GM21576 (cell line): Measurements from ENCODE around the gene C2CD4A.

ENCODE experiments used
- ATAC-seq: cut with Tn5 transposase; IDR thresholded peaks from one replicate; pipeline ENCODE4 v1.9.1; 2021; ENCODE audit warnings: mild to moderate bottlenecking, moderate library complexity; ENCODE audit not compliant: unreplicated experiment

The C2CD4A gene

DNA sequence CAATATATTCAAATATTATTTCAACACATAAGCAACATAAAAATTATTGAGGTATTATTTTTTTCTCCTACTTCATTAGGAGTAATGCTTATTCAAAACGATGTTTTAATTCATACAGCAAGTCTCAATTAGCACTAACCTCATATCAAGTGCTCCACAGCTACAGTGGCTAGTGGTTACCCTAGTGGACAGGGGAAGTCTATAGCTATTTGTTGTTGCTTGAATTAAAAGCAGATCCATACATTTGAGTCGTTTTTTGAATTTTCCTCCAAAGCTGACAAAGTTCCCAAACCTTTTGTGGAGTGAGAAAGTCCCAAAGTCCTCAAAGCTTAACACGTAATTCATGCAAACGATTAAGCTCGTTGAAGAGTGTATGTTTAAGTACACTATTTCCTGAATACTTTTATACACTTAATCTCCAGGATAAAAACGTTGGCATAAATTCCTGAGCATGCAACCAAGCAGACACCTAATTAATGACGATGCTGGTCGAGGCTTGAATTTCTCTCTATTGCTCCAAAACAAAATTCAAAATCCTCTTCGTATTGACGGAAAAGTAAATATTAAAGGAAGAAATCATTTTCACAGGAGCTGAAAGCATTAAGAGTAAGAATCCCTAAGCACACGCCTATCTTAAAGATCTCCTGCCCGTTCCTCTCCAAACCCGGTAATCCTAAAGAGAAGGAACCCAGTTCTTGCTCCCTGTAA, 7.5 kb upstream of the C2CD4A start:
- no peak for ATAC-seq

DNA sequence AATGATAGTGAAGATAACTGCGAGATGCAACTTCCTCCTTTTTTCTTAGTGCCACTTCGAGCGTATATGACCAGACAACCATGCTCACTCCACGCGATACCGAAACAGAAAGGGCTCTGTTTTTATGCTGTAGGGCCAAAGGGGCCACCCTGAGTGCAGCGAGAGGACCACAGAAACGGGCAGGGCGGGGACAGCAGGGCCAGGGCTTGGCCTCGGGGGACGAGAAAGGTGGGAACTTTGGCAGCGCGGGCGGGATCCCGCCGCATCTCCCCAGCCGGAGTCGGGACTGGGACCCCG, 7.0 kb upstream of the C2CD4A start:
- ATAC-seq, result peak; percentile 54

DNA sequence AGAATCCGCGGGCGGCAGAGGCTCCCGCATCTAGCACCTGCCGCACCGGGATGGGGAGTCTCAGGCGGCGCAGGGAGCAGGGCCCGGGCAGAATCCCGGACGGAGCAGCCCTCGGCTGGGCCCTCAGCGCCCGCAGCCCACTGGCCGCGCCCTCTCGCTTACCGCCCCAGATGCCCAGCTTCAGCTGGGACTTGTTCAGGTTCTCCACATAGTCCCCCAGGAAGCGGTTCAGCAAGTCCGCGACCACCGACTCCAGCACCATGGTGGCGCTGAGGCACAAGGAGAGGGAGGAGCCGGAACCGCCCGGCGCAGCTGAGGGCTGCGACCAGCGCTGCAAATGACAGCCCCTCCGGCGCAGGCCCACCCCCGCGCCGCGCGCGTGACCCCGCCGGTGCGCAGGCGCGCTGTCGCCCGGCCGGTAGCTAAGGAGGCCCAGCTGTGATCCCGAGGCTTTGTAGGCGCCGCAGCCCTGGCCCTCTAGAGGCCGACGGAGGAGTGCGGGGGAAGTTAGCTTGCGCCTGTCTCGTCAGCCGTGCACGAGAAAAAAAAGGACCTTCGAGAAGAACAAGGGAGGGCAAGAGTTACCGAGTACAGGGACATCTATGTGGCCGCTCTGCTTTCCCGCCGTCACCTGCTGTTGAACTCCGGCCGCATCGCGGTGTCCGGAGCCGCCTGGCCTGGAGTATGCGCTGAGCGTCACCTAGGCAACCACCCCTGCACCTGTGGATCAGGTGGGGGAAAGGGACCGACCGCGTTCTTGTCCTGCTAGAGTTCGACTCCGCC, 6.5 kb upstream of the C2CD4A start, which contains the start of gene VPS13C:
TSS of gene VPS13C (minus strand) at position 335 of the 783 bp plus-strand sequence. CDS start at position 262, 73 bp downstream.
- ATAC-seq, result peak; percentile 81

DNA sequence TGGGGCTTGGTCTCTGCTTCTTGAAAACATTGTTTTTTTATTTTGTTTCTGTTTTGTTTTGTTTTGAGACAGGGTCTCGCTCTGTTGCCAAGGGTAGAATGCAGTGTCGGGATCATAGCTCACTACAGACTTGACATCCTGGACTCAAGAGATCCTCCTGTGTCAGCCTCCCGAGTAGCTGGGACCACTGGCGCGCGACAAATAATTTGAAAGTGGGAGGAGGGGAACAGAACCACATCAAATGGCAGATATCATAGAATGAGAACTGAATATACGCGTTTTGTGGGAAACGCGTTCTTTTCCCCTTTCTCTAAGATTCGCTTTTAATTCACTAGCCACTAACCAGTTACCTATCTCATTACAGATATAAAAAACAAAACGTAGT, 5.9 kb upstream of the C2CD4A start:
- peak; percentile 10 for ATAC-seq

DNA sequence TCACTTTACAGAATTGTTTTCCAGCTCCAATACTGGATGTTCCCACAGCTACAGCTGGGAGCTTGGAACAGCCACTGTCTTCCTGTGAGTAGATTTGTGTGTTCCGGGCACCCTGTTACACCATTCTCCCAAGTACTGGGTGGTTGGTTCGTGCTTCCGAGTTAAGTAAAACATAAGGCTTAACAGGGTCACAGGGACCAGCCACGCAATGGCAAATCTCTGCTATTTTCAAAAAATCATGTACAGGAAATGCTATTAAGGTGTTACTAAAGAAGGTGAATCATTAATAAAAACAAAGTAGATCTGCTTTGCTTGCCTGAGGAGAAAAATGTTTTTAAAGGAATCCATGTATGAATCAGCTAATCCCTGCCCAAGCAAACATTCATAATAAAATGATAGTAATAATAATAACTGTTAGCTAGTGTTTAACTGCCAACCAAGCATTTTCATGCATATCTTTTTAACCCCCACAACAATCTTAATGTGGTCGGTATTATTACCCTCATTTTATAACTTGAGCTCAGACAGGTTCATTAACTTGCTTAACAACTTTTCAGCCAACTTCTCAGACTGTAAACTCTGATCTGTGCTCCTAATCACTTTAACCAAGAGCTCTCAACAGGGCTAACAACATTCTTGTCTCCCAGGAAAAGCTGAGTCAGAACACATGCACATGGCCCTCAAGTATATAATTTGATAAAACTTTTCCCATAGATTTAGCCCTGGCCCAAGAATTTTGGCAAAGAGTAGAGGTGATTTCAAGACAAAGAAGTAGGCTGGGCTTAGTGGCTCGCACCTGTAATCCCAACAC, 2.7 kb upstream of the C2CD4A start:
- ATAC-seq, result no peak

DNA sequence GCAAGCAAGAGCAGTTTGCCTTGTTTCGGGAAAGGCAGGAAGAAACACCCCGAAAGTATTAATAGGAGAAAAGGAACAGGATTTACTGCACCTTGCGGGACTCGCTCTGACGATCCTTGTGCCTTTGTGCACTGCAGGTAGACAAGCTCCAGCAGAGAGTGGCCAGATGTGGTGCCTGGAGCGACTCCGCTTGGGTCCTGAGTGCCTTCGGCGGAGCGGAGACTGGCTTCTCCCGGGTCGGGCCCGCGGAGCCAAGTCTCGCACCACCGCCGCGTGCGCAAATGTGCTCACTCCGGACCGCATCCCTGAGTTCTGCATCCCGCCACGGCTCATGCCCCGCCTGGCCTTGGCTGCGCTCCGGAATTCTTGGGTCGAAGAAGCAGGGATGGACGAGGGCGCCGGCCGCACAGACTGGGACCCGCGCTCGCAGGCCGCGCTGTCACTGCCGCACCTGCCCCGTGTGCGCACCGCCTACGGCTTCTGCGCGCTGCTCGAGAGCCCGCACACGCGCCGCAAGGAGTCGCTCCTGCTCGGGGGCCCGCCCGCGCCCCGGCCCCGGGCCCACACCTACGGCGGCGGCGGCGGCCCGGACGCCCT, 769 bp downstream of the C2CD4A start:
- no peak for ATAC-seq

DNA sequence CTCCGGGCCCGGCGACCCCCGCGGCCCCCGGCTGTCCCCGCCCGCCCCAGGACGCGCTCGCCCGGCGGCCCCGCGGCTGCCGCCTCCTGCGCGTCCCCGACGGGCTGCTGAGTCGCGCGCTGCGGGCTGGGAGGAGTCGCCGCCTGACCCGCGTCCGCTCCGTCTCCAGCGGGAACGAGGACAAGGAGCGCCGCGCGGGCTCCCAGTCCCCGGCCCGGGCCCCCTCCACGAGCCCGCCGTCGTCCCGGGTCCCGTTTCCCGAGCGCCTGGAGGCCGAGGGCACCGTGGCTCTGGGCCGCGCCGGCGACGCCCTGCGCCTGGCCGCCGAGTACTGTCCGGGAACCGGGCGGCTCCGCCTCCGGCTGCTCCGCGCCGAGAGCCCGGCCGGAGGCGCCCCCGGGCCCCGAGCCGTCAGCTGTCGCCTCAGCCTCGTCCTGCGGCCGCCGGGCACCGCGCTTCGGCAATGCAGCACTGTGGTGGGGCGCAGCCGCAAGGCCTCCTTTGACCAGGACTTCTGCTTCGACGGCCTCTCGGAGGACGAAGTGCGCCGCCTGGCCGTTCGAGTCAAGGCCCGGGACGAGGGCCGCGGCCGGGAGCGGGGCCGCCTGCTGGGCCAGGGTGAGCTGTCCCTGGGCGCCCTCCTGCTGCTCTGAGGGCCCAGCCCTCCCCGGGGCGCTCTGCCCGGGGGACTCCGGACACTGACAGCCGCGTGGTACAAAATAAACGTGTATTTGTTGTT, 1.5 kb downstream of the C2CD4A start:
- no peak for ATAC-seq

DNA sequence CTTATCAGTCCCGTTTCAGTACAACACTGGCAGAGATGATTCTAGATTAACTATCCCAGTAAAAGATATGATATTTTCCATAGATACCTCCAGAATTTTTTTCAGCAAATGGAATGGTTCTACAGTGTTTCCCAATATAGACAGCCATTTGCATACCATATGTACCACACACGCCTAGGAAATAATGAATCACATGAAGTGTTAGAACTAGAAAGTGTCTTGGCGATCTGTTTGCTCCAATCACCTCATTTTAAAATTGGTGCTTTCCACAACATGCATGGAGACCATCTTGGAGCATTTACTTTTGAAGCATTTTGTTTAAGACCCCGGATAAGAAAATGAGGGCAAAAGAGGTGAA, 2.0 kb downstream of the C2CD4A start:
- ATAC-seq, result no peak

DNA sequence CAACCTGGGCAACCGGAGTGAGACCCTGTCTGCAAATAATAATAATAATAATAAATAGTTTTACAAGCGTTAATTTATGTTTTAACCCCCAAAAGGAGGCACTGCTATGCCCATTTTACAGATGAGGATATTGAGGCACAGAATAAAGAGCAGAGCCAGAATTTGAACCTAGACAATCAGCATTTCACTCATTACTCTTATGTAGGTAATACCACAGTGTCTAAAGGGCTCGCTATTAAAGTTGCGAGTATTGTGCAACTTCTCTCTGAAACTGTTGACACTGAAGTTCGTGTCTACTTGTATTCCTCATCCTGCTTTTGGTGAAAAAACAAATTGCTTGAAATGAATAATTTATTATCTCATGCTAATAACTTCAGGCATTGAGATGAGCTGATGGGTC, 2.8 kb downstream of the C2CD4A start:
- no peak for ATAC-seq

DNA sequence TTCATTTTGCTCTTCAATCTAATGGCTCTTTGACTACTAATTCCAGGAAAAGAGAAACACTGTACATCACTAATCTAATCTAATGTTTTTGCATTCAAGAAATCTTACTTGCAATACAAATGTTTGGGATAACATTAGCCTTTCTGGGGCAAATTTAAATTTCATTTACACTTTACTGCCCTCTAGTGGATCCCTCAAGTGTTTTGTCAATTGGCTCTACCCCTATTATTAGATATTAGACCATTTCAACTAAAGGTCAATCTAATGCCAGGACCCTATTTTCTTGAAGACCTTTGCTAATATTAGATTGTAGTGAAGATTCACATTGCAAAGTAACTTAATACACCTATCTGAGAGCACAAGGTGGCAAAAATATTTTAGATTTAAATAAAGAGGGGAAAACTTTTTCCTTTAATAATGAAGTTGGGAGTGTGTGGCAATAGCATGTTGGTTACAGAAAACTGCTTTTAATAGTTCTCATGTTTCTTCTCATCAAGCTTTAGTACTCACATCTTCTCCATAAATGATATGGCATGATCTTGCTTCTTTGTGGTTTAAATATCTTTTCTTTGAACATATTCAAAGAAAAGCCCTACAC, 5.0 kb downstream of the C2CD4A start:
- ATAC-seq, result no peak

DNA sequence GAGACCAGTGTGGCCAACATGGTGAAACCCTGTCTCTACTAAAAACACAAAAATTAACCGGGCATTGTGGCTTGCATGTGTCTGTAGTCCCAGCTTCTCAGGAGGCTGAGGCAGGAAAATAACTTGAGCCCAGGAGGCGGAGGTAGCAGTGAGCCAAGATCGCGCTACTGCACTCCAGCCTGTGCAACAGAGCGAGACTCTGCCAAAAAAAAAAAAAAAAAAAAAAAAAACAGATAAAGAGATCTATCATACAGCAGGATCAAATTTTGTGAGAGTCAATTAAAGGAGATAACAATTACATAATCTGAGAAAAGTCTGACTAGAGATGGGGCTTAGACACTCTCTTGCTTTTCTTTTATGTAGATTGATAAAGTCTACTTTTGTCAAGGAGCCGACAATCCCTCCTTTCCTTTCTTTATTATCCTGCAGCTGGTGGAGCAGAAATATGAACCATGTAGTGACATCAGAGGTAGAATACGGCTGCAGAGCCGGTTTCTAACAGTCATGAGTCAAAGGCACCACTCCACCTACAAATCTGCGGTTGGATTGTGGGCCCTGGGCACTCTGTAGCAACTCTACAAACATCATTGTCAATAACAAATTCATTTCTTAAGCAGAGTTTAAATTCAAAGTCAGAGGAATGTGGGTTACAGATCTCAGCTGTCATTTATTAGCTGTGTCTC, 9.0 kb downstream of the C2CD4A start:
- ATAC-seq, result no peak

DNA sequence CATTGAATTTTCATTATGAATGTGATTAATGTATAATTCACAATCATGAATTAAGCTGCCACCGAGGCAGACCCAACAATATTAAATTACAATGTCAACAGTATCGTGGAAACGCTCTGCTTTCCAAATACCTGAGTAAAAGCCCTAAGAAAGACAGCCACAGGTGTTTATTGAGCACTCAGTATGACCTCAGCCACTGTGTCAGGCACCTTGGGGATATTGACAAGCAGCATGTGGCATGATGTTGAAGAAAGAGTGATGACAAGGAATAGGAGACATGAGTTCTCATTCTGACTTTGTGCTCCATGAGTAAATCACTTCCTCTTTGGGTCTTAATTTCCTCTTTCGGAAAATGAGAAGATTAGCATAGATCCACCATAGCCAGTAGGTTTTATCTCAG, 12.8 kb downstream of the C2CD4A start:
- ATAC-seq, result no peak

DNA sequence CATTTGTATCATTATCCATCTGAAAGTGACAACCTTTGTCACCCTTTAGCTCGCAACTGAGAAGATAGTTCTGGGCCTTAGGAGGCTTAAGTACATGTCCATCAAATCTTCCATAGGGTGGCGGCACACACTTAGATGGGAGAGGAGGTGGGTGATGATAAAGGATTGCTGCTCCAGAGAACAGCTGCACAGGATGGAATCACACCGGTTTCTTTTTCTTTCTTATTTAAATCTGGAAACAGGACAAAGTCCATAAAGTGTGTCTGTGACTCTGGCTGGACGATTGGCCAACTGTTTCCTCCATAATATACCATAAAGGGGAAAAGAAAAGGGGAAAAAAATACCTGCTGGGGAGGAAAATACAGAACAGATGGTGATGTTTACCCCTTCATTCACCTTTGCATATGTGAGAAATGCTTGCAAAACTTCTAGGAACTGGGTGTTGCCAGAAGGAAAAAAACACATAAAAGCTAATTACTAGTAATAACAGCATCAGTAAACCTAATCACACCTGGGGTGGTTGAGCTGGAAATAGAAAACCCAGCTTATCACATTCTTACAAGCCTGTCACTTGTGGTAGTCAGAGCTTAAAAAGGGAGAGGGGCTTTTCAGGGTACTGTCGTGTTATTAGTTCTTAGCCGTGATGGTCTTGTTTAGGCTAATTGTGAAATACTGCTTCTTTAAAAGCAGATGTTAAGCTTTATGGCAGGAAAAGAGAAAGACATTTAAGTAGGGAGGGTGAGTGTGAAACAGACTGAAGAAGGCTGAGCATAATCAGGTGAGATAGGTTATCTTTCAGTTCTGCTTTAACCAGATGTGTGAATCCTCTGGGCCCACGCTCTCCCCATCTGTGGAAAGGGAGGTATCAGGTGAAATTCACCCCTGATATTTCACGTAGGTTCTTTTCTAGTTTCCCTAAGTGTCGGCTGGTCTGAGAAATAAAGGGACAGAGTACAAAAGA, 16.7 kb downstream of the C2CD4A start:
- no peak for ATAC-seq

DNA sequence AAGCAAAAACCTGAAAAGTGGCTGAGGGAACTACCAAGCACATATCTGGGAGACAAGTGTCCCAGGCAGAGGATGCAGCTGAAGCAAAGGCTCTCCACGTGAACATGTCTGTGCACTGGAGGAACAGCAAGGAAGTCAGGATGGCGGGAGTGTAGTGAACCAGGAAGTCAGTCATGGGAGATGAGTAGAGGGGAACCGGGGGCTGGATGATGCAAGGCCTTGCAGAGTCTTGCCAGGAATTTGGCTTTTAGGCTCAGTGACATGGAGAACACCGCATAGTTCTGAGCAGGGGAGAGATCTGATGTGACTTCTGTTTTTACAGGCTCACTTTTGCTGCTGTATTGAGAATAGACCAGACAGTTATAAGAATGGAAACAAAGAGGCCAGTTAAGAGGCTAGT, 19.0 kb downstream of the C2CD4A start:
- no peak for ATAC-seq

DNA sequence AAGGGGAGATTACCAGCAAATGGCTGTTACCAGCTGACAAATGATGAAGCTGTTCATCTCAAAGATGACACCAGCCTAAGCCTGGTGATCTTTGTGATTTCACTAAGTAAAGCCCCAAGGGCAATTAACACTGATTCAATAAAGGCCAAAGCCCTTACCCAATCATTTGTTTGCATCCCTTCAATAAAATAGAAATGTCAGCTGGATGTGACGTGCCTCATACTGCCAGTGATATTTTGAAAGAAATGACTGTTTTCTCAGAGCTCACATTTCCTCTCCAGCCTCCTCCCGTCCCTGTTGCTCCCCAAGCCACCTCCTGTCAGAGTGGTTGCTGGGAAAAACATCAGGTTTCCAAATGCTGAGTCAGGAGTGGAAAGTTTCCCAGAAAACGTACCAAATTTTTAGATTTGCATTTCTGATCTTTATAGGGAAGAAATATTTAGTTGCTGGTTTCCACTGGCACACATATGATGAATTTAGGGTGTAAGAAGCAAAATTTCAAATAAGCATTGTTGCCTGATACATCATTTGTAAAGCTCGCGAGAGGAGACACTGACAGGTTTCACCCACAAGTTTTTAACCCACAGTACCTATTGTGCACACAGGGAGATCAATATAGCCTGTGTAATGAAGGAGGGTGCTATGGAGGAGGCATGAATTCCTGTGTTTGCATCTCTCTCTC, 21.0 kb downstream of the C2CD4A start:
- ATAC-seq, result no peak

DNA sequence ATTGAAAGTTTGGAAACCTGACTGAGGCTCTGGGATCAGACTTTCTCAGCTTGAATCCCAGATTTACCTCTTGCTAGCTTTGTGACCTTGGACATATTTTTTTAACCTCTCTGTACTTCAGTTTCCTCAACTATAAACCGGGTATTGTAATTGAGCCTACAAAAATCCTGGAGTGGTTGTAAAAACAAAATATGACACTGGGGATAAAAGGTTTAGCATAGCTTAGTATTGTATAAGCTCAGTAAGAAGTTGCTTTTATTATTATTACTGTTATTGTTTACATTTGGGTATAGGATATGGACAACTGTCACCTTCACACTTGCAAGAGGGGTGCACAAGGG, 21.5 kb downstream of the C2CD4A start:
- no peak for ATAC-seq

DNA sequence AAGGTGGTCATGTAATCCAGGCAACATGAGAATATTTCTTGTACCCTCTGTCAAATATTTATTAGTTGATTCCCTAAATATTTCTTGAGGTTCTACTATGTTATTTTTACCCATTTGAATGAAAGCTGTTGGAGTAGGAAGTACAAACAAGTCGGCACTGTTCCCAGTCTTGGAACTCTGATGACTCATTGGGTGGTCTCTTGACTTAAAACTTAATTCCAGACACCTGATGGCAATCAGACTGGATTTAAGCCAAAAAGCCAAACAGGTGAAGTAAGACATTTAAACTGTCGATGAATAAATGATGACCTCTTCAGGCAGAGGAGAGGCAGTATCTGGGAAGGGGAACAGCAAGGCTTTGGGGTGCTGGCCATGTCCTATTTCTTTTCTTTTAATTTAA, 22.8 kb downstream of the C2CD4A start:
- no peak for ATAC-seq

DNA sequence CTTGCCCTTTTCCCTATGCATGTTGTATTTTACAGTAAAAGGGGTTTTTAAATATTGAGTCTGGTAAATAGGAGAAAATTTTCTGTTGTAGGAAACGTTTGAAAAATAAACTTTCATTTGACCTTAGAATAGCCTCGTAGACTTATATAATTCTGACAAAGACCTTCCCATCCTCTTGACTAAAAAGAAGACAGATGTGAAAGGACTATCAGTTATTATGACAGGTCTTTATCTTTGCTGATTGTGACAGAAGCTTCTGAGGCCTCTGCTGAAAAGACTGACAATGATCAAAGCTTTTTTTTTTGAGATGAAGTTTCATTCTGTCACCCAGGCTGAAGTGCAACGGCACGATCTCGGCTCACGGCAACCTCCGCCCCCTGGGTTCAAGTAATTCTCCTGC, 24.2 kb downstream of the C2CD4A start:
- no peak for ATAC-seq
